Thoracic aorta (tissue), 2 donors: ENCODE data around the gene STXBP6. TPM values are rescaled to one million over a fixed set of nuclear protein-coding genes. Genes with fewer than 3 reads are reported as not detected.

ENCODE experiments used
- ATAC-seq: fragments of 150-250 bp; one replicate; pipeline ENCODE4 v1.8.0; 2017; ENCODE audit warnings: low read depth; ENCODE audit not compliant: insufficient number of reproducible peaks, low FRiP score
- DNase-seq: peaks from one replicate; pipeline ENCODE4 v3.0.0-alpha.2; 2020; ENCODE audit warnings: low spot score
- H3K27ac ChIP-seq, 2 donors: fragments of 200-600 bp; sonication (generic); 1 replicate in 1 of 2; 2 replicates in 1 of 2; pipeline ENCODE4 v1.5.1; 2016; ENCODE audit warnings: mild to moderate bottlenecking in 2 of 2, moderate library complexity in 2 of 2
- H3K27me3 ChIP-seq: fragments of 200-600 bp; sonication (generic); replicated peaks from 2 replicates; pipeline ENCODE4 v1.6.0; 2016; ENCODE audit warnings: mild to moderate bottlenecking; ENCODE audit not compliant: insufficient read depth
- H3K36me3 ChIP-seq: fragments of 200-600 bp; sonication (generic); one replicate; pipeline ENCODE4 v1.5.1; 2016
- H3K4me1 ChIP-seq, 2 donors: fragments of 200-600 bp; sonication (generic); 1 replicate in 1 of 2; 2 replicates in 1 of 2; pipeline versions ENCODE4 v1.5.1 to v1.6.0; 2016; ENCODE audit warnings: low read depth in 2 of 2, mild to moderate bottlenecking in 1 of 2; ENCODE audit not compliant: control insufficient read depth in 1 of 2
- H3K4me3 ChIP-seq: fragments of 200-600 bp; sonication (generic); 2 replicates; pipeline ENCODE4 v1.5.1; 2016; ENCODE audit warnings: mild to moderate bottlenecking
- H3K9me3 ChIP-seq: fragments of 200-600 bp; sonication (generic); 2 replicates; pipeline ENCODE4 v1.5.1; 2016
- total RNA-seq, 2 donors: library from RNA; depleted of rRNA; stranded (reverse); fragments of >200 nt; gene quantifications; one replicate each; pipeline versions ENCODE4 v1.1.0 to v1.2.3, GENCODE V29; 2016
- TF ChIP-seq, protein P1 (sequence below): fragments of 200-600 bp; sonication (generic); IDR thresholded peaks from one replicate; pipeline ENCODE4 v1.5.1; 2019; ENCODE audit warnings: antibody characterized with exemption

The STXBP6 gene
- total RNA-seq, 2 donors from 2014 or later, result 3.1 to 4.4 TPM

DNA sequence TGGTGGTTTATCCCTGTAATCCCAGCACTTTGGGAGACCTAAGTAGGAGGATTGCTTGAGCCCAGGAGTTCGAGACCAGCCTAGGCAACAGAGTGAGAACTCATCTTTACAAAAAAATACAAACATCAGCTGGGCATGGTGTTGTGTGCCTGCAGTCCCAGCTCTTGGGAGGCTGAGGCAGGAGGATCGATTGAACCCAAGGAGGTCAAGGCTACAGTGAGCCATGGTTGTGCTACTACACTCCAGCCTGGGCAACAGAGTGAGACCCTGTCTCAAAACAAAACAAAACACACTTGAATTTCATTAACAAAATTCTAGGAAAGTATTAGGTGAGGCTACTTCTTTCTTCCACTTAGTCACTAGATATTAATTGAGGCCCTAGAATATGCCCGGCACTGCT is 77.1 kb downstream of the STXBP6 start:
- Histone ChIP-seq H3K36me3 (no peaks in the 10 kb centered on the region), H3K4me3 (no peak overlapping the region), H3K27ac (no peak overlapping the region), H3K4me1 (peaks cover 0 to 8% of the 10 kb centered on the region in 2 donors), H3K27me3 (no peaks in the 10 kb centered on the region), H3K9me3 (no peaks in the 10 kb centered on the region)
- TF ChIP-seq, protein P1, sequence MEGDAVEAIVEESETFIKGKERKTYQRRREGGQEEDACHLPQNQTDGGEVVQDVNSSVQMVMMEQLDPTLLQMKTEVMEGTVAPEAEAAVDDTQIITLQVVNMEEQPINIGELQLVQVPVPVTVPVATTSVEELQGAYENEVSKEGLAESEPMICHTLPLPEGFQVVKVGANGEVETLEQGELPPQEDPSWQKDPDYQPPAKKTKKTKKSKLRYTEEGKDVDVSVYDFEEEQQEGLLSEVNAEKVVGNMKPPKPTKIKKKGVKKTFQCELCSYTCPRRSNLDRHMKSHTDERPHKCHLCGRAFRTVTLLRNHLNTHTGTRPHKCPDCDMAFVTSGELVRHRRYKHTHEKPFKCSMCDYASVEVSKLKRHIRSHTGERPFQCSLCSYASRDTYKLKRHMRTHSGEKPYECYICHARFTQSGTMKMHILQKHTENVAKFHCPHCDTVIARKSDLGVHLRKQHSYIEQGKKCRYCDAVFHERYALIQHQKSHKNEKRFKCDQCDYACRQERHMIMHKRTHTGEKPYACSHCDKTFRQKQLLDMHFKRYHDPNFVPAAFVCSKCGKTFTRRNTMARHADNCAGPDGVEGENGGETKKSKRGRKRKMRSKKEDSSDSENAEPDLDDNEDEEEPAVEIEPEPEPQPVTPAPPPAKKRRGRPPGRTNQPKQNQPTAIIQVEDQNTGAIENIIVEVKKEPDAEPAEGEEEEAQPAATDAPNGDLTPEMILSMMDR, result no peak
- no peak for DNase-seq
- ATAC-seq, result no peak

- Histone ChIP-seq H3K36me3 (no peaks in the 10 kb centered on the region), H3K9me3 (no peaks in the 10 kb centered on the region), H3K4me3 (no peak overlapping the region), H3K27me3 (no peaks in the 10 kb centered on the region), H3K27ac (no peak overlapping the region), H3K4me1 (peaks cover 3 to 15% of the 10 kb centered on the region in 2 donors)
- DNase-seq (no peak), ATAC-seq (no peak)
- TF ChIP-seq, protein P1, result no peak
These were observed 78.7 kb downstream of the STXBP6 start for GRCh38 chr14:24971255-24971654.

- ATAC-seq (no peak), DNase-seq (no peak)
- Histone ChIP-seq H3K4me1 (peaks cover 9 to 22% of the 10 kb centered on the region in 2 donors), H3K9me3 (no peaks in the 10 kb centered on the region), H3K27ac (no peak overlapping the region), H3K4me3 (no peak overlapping the region), H3K27me3 (no peaks in the 10 kb centered on the region), H3K36me3 (no peaks in the 10 kb centered on the region)
- TF ChIP-seq, protein P1, result no peak
These were observed 83.4 kb downstream of the STXBP6 start for GRCh38 chr14:24966579-24966964.

DNA sequence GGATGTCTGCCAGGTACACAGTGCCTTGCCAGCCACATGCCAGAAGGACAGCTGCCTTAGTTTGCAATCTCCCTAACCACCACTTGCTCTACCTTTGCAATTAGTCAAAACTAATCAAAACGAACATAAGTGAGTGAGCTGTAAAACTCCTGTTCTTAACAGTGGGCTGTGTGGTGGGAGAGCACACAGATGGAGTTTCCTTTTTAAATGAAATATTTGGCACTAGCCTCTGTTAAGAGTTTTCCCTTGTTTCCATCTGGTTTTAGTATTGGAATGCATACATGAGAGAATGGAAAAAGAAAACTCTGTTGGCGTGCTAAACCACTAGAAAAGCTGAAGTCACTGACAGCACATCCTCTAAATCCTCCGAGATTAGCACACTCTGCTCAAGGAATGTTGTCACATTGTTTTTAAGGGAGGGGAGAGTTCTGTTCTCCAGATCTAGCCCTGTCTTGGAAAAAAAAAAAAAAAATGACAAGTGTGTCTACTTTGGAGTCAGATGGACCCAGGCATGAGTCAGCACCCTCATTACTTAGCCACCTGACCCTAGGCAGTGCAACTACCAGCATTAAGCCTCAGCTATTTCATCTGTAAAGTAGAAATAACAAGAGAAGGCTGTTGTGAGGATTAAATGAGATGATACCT is 83.9 kb downstream of the STXBP6 start:
- DNase-seq (no peak), ATAC-seq (peak; percentile 44)
- no peaks in the 10 kb centered on the region for H3K9me3 ChIP-seq
- TF ChIP-seq, protein P1, result no peak
- H3K27ac ChIP-seq, result peak overlapping the region; percentile 26 to 54
- peaks cover 9 to 22% of the 10 kb centered on the region in 2 donors for H3K4me1 ChIP-seq
- peak overlapping the region; percentile 30 for H3K4me3 ChIP-seq
- no peaks in the 10 kb centered on the region for H3K27me3 ChIP-seq
- H3K36me3 ChIP-seq, result no peaks in the 10 kb centered on the region

DNA sequence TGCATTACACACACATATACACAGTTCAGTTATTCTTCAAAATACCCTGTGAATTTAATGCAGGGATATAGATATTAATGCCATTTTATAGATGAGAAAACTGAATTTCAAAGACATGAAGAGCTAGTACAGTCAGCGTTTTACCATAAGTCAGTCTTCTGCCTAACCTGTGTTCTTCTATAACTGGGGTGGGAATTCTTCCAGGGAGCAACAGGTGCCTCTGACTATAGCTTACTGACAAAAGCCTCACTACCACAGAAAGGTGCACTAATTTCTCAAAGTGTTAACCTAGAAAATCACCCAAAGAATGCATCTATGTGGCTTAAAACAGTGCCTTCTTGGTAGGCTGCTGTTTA is 84.4 kb downstream of the STXBP6 start:
- Histone ChIP-seq H3K27ac (peak overlapping the region in 1 of 2 donors; percentile 26), H3K4me3 (peak overlapping the region; percentile 30), H3K36me3 (no peaks in the 10 kb centered on the region), H3K27me3 (no peaks in the 10 kb centered on the region), H3K9me3 (no peaks in the 10 kb centered on the region), H3K4me1 (peaks cover 9 to 22% of the 10 kb centered on the region in 2 donors)
- TF ChIP-seq, protein P1, result no peak
- ATAC-seq (no peak), DNase-seq (no peak)
